ENCODE measurements around the gene OSBPL6.

DNA sequence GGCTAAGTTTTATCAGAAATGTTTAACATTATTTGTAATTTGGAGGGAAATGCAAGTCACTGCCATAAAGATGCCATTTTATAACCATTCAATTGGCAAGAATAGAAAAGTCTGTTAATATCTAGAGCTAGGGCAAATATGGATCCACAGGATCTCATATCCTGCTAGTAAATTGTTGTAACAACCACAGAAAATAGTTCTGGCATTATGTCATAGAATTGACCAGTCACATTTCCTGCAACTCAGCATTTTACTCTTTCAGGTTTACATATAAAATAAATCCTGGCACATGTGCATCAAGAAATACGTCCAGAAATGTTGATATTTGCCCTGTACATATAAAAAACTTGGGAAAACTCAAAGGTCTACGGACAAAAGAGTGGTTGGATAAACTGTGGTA, 32.9 kb downstream of the OSBPL6 start:
- TF ChIP-seq ZNF114 (tag by site-specific recombination; IDR thresholded peaks at IDR 0.05) = no peak
- TF ChIP-seq, protein P1, sequence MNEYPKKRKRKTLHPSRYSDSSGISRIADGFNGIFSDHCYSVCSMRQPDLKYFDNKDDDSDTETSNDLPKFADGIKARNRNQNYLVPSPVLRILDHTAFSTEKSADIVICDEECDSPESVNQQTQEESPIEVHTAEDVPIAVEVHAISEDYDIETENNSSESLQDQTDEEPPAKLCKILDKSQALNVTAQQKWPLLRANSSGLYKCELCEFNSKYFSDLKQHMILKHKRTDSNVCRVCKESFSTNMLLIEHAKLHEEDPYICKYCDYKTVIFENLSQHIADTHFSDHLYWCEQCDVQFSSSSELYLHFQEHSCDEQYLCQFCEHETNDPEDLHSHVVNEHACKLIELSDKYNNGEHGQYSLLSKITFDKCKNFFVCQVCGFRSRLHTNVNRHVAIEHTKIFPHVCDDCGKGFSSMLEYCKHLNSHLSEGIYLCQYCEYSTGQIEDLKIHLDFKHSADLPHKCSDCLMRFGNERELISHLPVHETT (tag by site-specific recombination; IDR thresholded peaks at IDR 0.05) = no peak

Data from HEK293 (cell line).